ENCODE data around the gene PADI2. TPM values are rescaled to one million over a fixed set of nuclear protein-coding genes. Genes with fewer than 3 reads are reported as not detected.
"Not testable (repeated sequence)": the region's sequence is repeated elsewhere in the genome, so short reads cannot be mapped to it uniquely, and the experiment has no call there.

PADI2 gene
- total RNA-seq, 2 experiments from 2014 or later, result 0.08 TPM; not detected in 1

GRCh38 chr1:17066361-17067068, 52.7 kb downstream of the PADI2 start:
- no TSS peak for BruUV-seq (replicated peaks)
- no peak for DNase-seq (ENCODE audit: low spot score)
- peaks cover 9% of the 10 kb centered on the region; the same call in 1 of the 2 replicates for H3K9me3 ChIP-seq (ENCODE audit: low read length)
- no peak overlapping the region for H3K4me3 ChIP-seq (ENCODE audit: low read depth, low read length, poor library complexity, severe bottlenecking)
- no peak for TF ChIP-seq CTCF (conservative IDR thresholded peaks at IDR 0.05; ENCODE audit: low read length)
- no peak for TF ChIP-seq EZH2phosphoT487 (IDR thresholded peaks at IDR 0.05; ENCODE audit: borderline replicate concordance, low read depth, low read length)
- H3K79me2 ChIP-seq (ENCODE audit: insufficient read depth, low read depth, low read length), result no peaks in the 10 kb centered on the region
- POLR2A ChIA-PET, result interaction anchor here (0.7 kb wide), 1 partner anchor 897 kb away, joined by 3 read pairs; no protein-coding TSS in a partner anchor
- no peak overlapping the region for H3K27ac ChIP-seq (ENCODE audit: low read depth, low read length, poor library complexity, severe bottlenecking)
- CTCF ChIA-PET (ENCODE audit: unreplicated experiment), result no interaction called here
- H3K9me2 ChIP-seq (ENCODE audit: insufficient read depth, low read length), result no peaks in the 10 kb centered on the region
- H3K36me3 ChIP-seq (ENCODE audit: insufficient read depth, low read length), result no peaks in the 10 kb centered on the region
- H4K20me1 ChIP-seq (ENCODE audit: insufficient read depth, low read length), result no peaks in the 10 kb centered on the region
- no peak overlapping the region for H2AFZ ChIP-seq (ENCODE audit: low read length)
- H3K4me1 ChIP-seq (ENCODE audit: insufficient read depth, low read length, poor library complexity, severe bottlenecking), result peaks cover 5% of the 10 kb centered on the region
- intact Hi-C loops (cut with micrococcal nuclease; ENCODE audit: unreplicated experiment), result no loop called here
- no peak overlapping the region for H3K4me2 ChIP-seq (ENCODE audit: low read length)

GRCh38 chr1:17065666-17066065, 53.6 kb downstream of the PADI2 start:
- H3K27ac ChIP-seq (ENCODE audit: low read depth, low read length, poor library complexity, severe bottlenecking), result no peak overlapping the region
- H3K4me2 ChIP-seq (ENCODE audit: low read length), result no peak overlapping the region
- intact Hi-C loops (cut with micrococcal nuclease; ENCODE audit: unreplicated experiment), result no loop called here
- BruUV-seq (replicated peaks), result no TSS peak
- H3K79me2 ChIP-seq (ENCODE audit: insufficient read depth, low read depth, low read length), result no peaks in the 10 kb centered on the region
- H3K36me3 ChIP-seq (ENCODE audit: insufficient read depth, low read length), result no peaks in the 10 kb centered on the region
- no peak overlapping the region for H2AFZ ChIP-seq (ENCODE audit: low read length)
- ChIA-PET CTCF (ENCODE audit: unreplicated experiment) (no interaction called here), POLR2A (interaction anchor here (1.0 kb wide), 1 partner anchor 13 kb away, joined by 3 read pairs; no protein-coding TSS in a partner anchor)
- TF ChIP-seq EZH2phosphoT487 (IDR thresholded peaks at IDR 0.05; ENCODE audit: borderline replicate concordance, low read depth, low read length) (no peak), CTCF (conservative IDR thresholded peaks at IDR 0.05; ENCODE audit: low read length) (no peak)
- H3K9me3 ChIP-seq (ENCODE audit: low read length), result peaks cover 9% of the 10 kb centered on the region; the same call in 1 of the 2 replicates
- no peaks in the 10 kb centered on the region for H3K9me2 ChIP-seq (ENCODE audit: insufficient read depth, low read length)
- peaks cover 5% of the 10 kb centered on the region for H3K4me1 ChIP-seq (ENCODE audit: insufficient read depth, low read length, poor library complexity, severe bottlenecking)
- no peak overlapping the region for H3K4me3 ChIP-seq (ENCODE audit: low read depth, low read length, poor library complexity, severe bottlenecking)
- H4K20me1 ChIP-seq (ENCODE audit: insufficient read depth, low read length), result no peaks in the 10 kb centered on the region
- DNase-seq (ENCODE audit: low spot score), result no peak

GRCh38 chr1:17062751-17063150, 56.5 kb downstream of the PADI2 start:
- H3K36me3 ChIP-seq (ENCODE audit: insufficient read depth, low read length); H3K79me2 ChIP-seq (ENCODE audit: insufficient read depth, low read depth, low read length); H3K9me2 ChIP-seq (ENCODE audit: insufficient read depth, low read length); H3K4me3 ChIP-seq (ENCODE audit: low read depth, low read length, poor library complexity, severe bottlenecking); BruUV-seq (replicated peaks); H3K27ac ChIP-seq (ENCODE audit: low read depth, low read length, poor library complexity, severe bottlenecking); H2AFZ ChIP-seq (ENCODE audit: low read length); H4K20me1 ChIP-seq (ENCODE audit: insufficient read depth, low read length); H3K9me3 ChIP-seq (ENCODE audit: low read length); CTCF ChIA-PET (ENCODE audit: unreplicated experiment): not testable (repeated sequence)
- intact Hi-C loops (cut with micrococcal nuclease; ENCODE audit: unreplicated experiment), result loop anchor here (5.0 kb wide), 1 partner anchor 60 kb away; no protein-coding TSS in a partner anchor
- peak; percentile 18 for DNase-seq (ENCODE audit: low spot score)
- POLR2A ChIA-PET, result interaction anchor here (0.6 kb wide), 1 partner anchor 46 kb away, joined by 3 read pairs; no protein-coding TSS in a partner anchor
- Histone ChIP-seq H3K4me1 (ENCODE audit: insufficient read depth, low read length, poor library complexity, severe bottlenecking) (peaks cover 16% of the 10 kb centered on the region), H3K4me2 (ENCODE audit: low read length) (peak overlapping the region; percentile 38; the same call in 1 of the 2 replicates)

All from OCI-LY7 (cell line).